ENCODE measurements around the gene RPL13. TPM values are rescaled to one million over a fixed set of nuclear protein-coding genes. Genes with fewer than 3 reads are reported as not detected.

RPL13 gene
- polyA plus RNA-seq, 3 donors: 1,251 to 2,437 (median 1,329) TPM

GRCh38 chr16:89579351-89579750, 18.9 kb downstream of the RPL13 start:
- intact Hi-C loops (cut with micrococcal nuclease): loop anchor here (5.0 to 10.0 kb wide), 2 partner anchors 63 to 65 kb away; no protein-coding TSS in a partner anchor
- peaks cover 7 to 18% of the 10 kb centered on the region in 2 donors for H3K4me1 ChIP-seq (ENCODE audit: control insufficient read depth in 1 of 2, insufficient read depth in 2 of 2, low read length in 2 of 2)
- DNase-seq: no peak
- peaks cover 0 to 5% of the 10 kb centered on the region in 2 donors for H3K9me3 ChIP-seq (replicated peaks in 1 of 2; ENCODE audit: control insufficient read depth in 1 of 2, insufficient read depth in 1 of 2, low read length in 2 of 2)
- Mint-ChIP-seq H3K27ac (no peak overlapping the region), H3K4me1 (peaks cover 2% of the 10 kb centered on the region), H3K9me3 (peaks cover 0 to 4% (median 3%) of the 10 kb centered on the region in 7 donors), H3K27me3 (ENCODE audit: low read depth in 3 of 3) (peaks cover 10 to 34% (median 22%) of the 10 kb centered on the region in 3 donors), H3K36me3 (no peaks in the 10 kb centered on the region), H3K4me3 (no peak overlapping the region)
- no peaks in the 10 kb centered on the region for H3K79me2 ChIP-seq (ENCODE audit: insufficient read depth, low read length)
- TF ChIP-seq, protein P1, sequence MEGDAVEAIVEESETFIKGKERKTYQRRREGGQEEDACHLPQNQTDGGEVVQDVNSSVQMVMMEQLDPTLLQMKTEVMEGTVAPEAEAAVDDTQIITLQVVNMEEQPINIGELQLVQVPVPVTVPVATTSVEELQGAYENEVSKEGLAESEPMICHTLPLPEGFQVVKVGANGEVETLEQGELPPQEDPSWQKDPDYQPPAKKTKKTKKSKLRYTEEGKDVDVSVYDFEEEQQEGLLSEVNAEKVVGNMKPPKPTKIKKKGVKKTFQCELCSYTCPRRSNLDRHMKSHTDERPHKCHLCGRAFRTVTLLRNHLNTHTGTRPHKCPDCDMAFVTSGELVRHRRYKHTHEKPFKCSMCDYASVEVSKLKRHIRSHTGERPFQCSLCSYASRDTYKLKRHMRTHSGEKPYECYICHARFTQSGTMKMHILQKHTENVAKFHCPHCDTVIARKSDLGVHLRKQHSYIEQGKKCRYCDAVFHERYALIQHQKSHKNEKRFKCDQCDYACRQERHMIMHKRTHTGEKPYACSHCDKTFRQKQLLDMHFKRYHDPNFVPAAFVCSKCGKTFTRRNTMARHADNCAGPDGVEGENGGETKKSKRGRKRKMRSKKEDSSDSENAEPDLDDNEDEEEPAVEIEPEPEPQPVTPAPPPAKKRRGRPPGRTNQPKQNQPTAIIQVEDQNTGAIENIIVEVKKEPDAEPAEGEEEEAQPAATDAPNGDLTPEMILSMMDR (IDR thresholded peaks at IDR 0.05): no peak
- WGBS (ENCODE audit: insufficient coverage): 97% methylated on average over 14 of the region's 15 CpGs
- H3K4me3 ChIP-seq (replicated peaks in 1 of 3; ENCODE audit: low read depth in 2 of 3, low read length in 3 of 3): no peak overlapping the region
- H3K27me3 ChIP-seq (ENCODE audit: control insufficient read depth in 2 of 2, insufficient read depth in 2 of 2, low read length in 2 of 2): peaks cover 9 to 29% of the 10 kb centered on the region in 2 donors
- no peak overlapping the region for H3K9ac ChIP-seq (ENCODE audit: insufficient read depth, low read length, poor library complexity, severe bottlenecking)
- no peak overlapping the region for H3K27ac ChIP-seq (ENCODE audit: low read depth in 1 of 2, low read length in 2 of 2)
- H4K20me1 ChIP-seq (ENCODE audit: insufficient read depth, low read length): no peaks in the 10 kb centered on the region
- no peak overlapping the region for H3K4me2 ChIP-seq (replicated peaks; ENCODE audit: extremely low read depth, low read length, poor library complexity, severe bottlenecking)
- no peak overlapping the region for H2AFZ ChIP-seq (ENCODE audit: insufficient read depth, low read depth, low read length, poor library complexity, severe bottlenecking)
- no peaks in the 10 kb centered on the region for H3K36me3 ChIP-seq (replicated peaks in 1 of 2; ENCODE audit: control insufficient read depth in 1 of 2, insufficient read depth in 2 of 2, low read length in 2 of 2)

DNA sequence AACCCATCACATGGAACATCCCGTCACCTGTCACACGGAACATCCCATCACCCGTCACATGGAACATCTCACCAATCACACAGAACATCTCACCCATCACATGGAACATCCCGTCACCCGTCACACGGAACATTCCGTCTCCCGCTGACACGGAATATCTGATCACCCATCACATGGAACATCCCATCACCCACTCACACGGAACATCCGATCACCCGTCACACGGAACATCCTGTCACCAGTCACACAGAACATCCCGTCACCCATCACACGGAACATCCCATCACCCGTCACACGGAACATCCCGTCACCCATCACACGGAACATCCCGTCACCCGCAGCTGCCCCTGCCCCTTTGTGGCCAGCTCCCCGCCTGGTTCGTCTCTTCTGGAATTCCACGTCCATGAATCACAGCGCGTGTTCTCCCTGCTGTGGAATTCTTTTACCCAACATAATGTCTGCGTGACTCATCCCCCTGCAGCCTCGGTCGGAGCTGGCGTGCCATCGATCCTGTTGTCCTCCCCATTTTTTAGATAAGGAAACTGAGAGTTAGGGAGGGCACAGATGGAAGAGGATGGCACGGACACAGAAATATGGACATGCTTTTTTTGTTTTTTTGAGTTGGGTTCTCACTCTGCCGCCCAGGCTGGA, 20.7 kb downstream of the RPL13 start:
- H3K27ac ChIP-seq (ENCODE audit: low read depth in 1 of 2, low read length in 2 of 2): no peak overlapping the region
- H2AFZ ChIP-seq (ENCODE audit: insufficient read depth, low read depth, low read length, poor library complexity, severe bottlenecking): no peak overlapping the region
- Mint-ChIP-seq H3K4me1 (no peaks in the 10 kb centered on the region), H3K4me3 (no peak overlapping the region), H3K36me3 (no peaks in the 10 kb centered on the region), H3K9me3 (peaks cover 0 to 4% (median 2%) of the 10 kb centered on the region in 7 donors), H3K27me3 (ENCODE audit: low read depth in 3 of 3) (peaks cover 7 to 20% (median 16%) of the 10 kb centered on the region in 3 donors), H3K27ac (no peak overlapping the region)
- H4K20me1 ChIP-seq (ENCODE audit: insufficient read depth, low read length): no peaks in the 10 kb centered on the region
- 97% methylated on average over 26 of the region's 33 CpGs for WGBS (ENCODE audit: insufficient coverage)
- TF ChIP-seq, protein P1 (IDR thresholded peaks at IDR 0.05): no peak
- peaks cover 0 to 5% of the 10 kb centered on the region in 2 donors for H3K9me3 ChIP-seq (replicated peaks in 1 of 2; ENCODE audit: control insufficient read depth in 1 of 2, insufficient read depth in 1 of 2, low read length in 2 of 2)
- no peak overlapping the region for H3K4me3 ChIP-seq (replicated peaks in 1 of 3; ENCODE audit: low read depth in 2 of 3, low read length in 3 of 3)
- H3K36me3 ChIP-seq (replicated peaks in 1 of 2; ENCODE audit: control insufficient read depth in 1 of 2, insufficient read depth in 2 of 2, low read length in 2 of 2): no peaks in the 10 kb centered on the region
- intact Hi-C loops (cut with micrococcal nuclease): no loop called here
- no peaks in the 10 kb centered on the region for H3K79me2 ChIP-seq (ENCODE audit: insufficient read depth, low read length)
- H3K4me2 ChIP-seq (replicated peaks; ENCODE audit: extremely low read depth, low read length, poor library complexity, severe bottlenecking): no peak overlapping the region
- no peak overlapping the region for H3K9ac ChIP-seq (ENCODE audit: insufficient read depth, low read length, poor library complexity, severe bottlenecking)
- H3K27me3 ChIP-seq (ENCODE audit: control insufficient read depth in 2 of 2, insufficient read depth in 2 of 2, low read length in 2 of 2): peaks cover 2 to 14% of the 10 kb centered on the region in 2 donors
- peaks cover 0 to 1% of the 10 kb centered on the region in 2 donors for H3K4me1 ChIP-seq (ENCODE audit: control insufficient read depth in 1 of 2, insufficient read depth in 2 of 2, low read length in 2 of 2)
- no peak for DNase-seq
